ENCODE measurements around the gene CANT1.
"Not testable (repeated sequence)": the region's sequence is repeated elsewhere in the genome, so short reads cannot be mapped to it uniquely, and the experiment has no call there.

Gene CANT1

GRCh38 chr17:78946631-78947030 lies 62.9 kb downstream of the CANT1 start:
- H3K27ac ChIP-seq, result no peak overlapping the region
- TF ChIP-seq, protein P1, sequence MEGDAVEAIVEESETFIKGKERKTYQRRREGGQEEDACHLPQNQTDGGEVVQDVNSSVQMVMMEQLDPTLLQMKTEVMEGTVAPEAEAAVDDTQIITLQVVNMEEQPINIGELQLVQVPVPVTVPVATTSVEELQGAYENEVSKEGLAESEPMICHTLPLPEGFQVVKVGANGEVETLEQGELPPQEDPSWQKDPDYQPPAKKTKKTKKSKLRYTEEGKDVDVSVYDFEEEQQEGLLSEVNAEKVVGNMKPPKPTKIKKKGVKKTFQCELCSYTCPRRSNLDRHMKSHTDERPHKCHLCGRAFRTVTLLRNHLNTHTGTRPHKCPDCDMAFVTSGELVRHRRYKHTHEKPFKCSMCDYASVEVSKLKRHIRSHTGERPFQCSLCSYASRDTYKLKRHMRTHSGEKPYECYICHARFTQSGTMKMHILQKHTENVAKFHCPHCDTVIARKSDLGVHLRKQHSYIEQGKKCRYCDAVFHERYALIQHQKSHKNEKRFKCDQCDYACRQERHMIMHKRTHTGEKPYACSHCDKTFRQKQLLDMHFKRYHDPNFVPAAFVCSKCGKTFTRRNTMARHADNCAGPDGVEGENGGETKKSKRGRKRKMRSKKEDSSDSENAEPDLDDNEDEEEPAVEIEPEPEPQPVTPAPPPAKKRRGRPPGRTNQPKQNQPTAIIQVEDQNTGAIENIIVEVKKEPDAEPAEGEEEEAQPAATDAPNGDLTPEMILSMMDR (IDR thresholded peaks at IDR 0.05), result no peak
- no peak for TF ChIP-seq ZFX (IDR thresholded peaks at IDR 0.05; ENCODE audit: borderline replicate concordance)

DNA sequence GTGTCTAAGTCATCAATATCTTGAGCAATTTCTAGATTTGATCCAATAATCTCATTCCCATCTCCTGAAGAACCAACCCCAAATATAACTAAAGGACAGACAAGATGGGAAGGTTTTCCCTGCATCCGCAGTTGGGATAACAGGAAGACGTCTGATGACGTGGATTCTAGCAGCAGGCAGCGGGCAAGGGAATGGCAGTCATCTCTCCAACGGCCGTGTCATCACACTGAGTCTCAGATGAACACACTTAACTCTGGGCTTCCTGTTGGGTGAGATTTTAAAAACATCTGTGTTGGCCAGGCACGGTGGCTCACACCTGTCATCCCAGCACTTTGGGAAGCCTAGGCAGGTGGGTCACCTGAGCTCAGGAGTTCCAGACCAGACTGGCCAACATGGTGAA lies 63.4 kb downstream of the CANT1 start:
- H3K27ac ChIP-seq, result no peak overlapping the region
- TF ChIP-seq, protein P1 (IDR thresholded peaks at IDR 0.05), result no peak
- TF ChIP-seq ZFX (IDR thresholded peaks at IDR 0.05; ENCODE audit: borderline replicate concordance), result no peak

DNA sequence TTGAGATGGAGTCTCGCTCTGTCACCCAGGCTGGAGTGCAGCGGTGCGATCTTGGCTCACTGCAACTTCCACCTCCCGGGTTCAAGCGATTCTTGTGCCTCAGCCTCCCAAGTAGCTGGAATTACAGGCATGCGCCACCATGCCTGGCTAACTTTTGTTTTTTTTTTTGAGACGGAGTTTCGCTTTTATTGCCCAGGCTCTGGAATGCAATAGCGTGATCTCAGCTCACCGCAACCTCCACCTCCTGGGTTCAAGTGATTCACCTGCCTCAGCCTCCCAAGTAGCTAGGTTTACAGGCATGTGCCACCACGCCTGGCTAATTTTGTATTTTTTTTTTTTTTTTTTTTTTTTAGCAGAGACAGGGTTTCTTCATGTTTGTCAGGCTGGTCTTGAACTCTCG lies 64.1 kb downstream of the CANT1 start:
- not testable (repeated sequence) for H3K27ac ChIP-seq

GRCh38 chr17:78944956-78945355 lies 64.6 kb downstream of the CANT1 start:
- H3K27ac ChIP-seq, result no peak overlapping the region
- TF ChIP-seq ZFX (IDR thresholded peaks at IDR 0.05; ENCODE audit: borderline replicate concordance), result no peak
- TF ChIP-seq, protein P1 (IDR thresholded peaks at IDR 0.05), result no peak

DNA sequence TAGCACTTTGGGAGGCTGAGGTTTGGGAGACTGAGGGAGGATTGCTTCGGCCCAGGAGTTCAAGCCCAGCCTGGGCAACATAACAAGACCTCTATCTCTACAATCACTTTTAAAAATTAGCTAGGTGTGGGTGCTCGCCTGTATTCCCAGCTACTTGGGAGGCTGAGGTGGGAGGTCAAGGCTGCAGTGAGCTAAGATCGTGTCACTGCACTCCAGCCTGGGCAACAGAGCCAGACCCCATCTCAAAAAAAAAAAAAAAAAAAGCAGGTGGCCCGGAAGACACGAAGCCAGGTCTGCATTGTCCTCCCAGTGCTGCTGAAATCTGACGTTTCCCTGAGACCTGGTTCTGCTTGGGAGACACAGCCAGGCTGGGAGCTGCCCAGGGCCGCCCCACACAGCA lies 65.5 kb downstream of the CANT1 start:
- no peak for TF ChIP-seq ZFX (IDR thresholded peaks at IDR 0.05; ENCODE audit: borderline replicate concordance)
- TF ChIP-seq, protein P1 (IDR thresholded peaks at IDR 0.05), result no peak
- no peak overlapping the region for H3K27ac ChIP-seq

Measured in 22Rv1 (cell line).